Activated T-helper 1 cell treated with anti-CD3 and anti-CD28 coated beads, Interleukin-12 subunit alpha, Interleukin-12 subunit beta, Interleukin-2, Interleukin-4 antibody, amounts not matched to agents 30 ng/mL and 10 ng/mL and 1 ng/mL, durations not matched to agents 14 hours and 24 hours and 36 hours (primary cell): ENCODE data around the gene TLN1. TPM values are rescaled to one million over a fixed set of nuclear protein-coding genes. Genes with fewer than 3 reads are reported as not detected.

Experiments used
- DNase-seq: peaks from one replicate; pipeline ENCODE4 v3.0.0; 2021; ENCODE audit warnings: low spot score
- H3K27ac Mint-ChIP-seq: one replicate; pipeline ENCODE4 v1.8.0; 2021; ENCODE audit warnings: mild to moderate bottlenecking, mixed read lengths
- H3K27me3 Mint-ChIP-seq: one replicate; pipeline ENCODE4 v1.8.0; 2022; ENCODE audit warnings: mild to moderate bottlenecking, moderate library complexity, mixed read lengths; ENCODE audit not compliant: insufficient read depth
- H3K36me3 Mint-ChIP-seq: one replicate; pipeline ENCODE4 v1.8.0; 2021; ENCODE audit warnings: low read depth, mixed read lengths
- H3K4me1 Mint-ChIP-seq: one replicate; pipeline ENCODE4 v1.8.0; 2021; ENCODE audit warnings: low read depth, mixed read lengths
- H3K4me3 Mint-ChIP-seq: one replicate; pipeline ENCODE4 v1.8.0; 2021; ENCODE audit warnings: mild to moderate bottlenecking, moderate library complexity, mixed read lengths
- H3K9me3 Mint-ChIP-seq: one replicate; pipeline ENCODE4 v1.8.0; 2021; ENCODE audit warnings: mixed read lengths
- intact Hi-C: fragments of 100-400 bp; cut with micrococcal nuclease; formaldehyde crosslinking; loops from one replicate; pipeline ENCODE4 v1.15.1; 2024
- total RNA-seq: library from RNA; stranded (reverse); gene quantifications from 2 replicates; pipeline ENCODE4 v1.2.3, GENCODE V29; 2022

Gene TLN1
- total RNA-seq, 1 donor from 2014 or later: 229 TPM

DNA sequence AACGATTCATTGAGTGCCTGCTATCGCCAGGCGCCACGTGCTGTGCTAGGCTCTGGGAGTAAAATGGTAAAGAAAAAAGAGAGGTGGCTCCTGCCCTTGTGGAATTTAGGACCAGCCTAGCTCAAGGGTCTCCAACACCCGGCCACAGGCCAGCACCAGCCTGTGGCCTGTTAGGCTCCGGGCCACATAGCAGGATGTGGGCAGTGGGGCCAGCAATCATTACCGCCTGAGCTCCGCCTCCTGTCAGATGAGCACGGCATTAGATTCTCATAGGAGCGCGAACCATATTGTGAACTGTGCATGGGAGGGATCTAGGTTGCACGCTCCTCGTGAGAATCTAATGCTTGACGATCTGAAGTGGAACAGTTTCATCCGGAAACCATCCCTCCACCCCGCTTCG lies 75.6 kb downstream of the TLN1 start:
- H3K27me3 Mint-ChIP-seq: peaks cover 2% of the 10 kb centered on the region
- peak overlapping the region; percentile 84 for H3K4me3 Mint-ChIP-seq
- peaks cover 57% of the 10 kb centered on the region for H3K4me1 Mint-ChIP-seq
- intact Hi-C loops: no loop called here
- H3K9me3 Mint-ChIP-seq: no peaks in the 10 kb centered on the region
- H3K27ac Mint-ChIP-seq: peak overlapping the region; percentile 99
- no peak for DNase-seq
- peaks cover 18% of the 10 kb centered on the region for H3K36me3 Mint-ChIP-seq

- peaks cover 49% of the 10 kb centered on the region for H3K4me1 Mint-ChIP-seq
Observed at GRCh38 chr9:35653611-35654010, 78.4 kb downstream of the TLN1 start.

DNA sequence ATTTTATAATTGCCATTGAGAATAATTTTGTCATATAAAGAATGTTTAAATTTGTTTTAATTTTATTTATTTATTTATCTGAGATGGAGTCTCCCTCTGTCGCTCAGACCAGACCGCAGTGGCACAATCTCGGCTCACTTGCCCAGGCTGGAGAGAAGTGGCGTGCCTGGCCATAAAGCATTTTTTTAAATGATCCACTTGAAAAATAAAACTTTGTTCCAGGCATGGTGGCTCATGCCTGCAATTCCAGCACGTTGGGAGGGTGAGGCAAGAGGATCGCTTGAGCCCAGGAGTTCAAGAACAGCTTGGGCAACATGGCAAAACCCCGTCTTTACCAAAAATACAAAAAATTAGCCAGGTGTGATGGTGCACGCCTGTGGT lies 79.2 kb downstream of the TLN1 start:
- no peak overlapping the region for H3K27ac Mint-ChIP-seq
- H3K36me3 Mint-ChIP-seq: peaks cover 8% of the 10 kb centered on the region
- H3K9me3 Mint-ChIP-seq: no peaks in the 10 kb centered on the region
- H3K27me3 Mint-ChIP-seq: peaks cover under 1% of the 10 kb centered on the region
- intact Hi-C loops: no loop called here
- no peak for DNase-seq
- H3K4me1 Mint-ChIP-seq: peaks cover 54% of the 10 kb centered on the region
- H3K4me3 Mint-ChIP-seq: no peak overlapping the region

More at GRCh38 chr9:35653611-35654010, 78.4 kb downstream of the TLN1 start:
- peaks cover 2% of the 10 kb centered on the region for H3K27me3 Mint-ChIP-seq
- no peak for DNase-seq
- no peaks in the 10 kb centered on the region for H3K9me3 Mint-ChIP-seq
- no peak overlapping the region for H3K27ac Mint-ChIP-seq
- no peak overlapping the region for H3K4me3 Mint-ChIP-seq
- H3K36me3 Mint-ChIP-seq: peaks cover 6% of the 10 kb centered on the region
- intact Hi-C loops: no loop called here

DNA sequence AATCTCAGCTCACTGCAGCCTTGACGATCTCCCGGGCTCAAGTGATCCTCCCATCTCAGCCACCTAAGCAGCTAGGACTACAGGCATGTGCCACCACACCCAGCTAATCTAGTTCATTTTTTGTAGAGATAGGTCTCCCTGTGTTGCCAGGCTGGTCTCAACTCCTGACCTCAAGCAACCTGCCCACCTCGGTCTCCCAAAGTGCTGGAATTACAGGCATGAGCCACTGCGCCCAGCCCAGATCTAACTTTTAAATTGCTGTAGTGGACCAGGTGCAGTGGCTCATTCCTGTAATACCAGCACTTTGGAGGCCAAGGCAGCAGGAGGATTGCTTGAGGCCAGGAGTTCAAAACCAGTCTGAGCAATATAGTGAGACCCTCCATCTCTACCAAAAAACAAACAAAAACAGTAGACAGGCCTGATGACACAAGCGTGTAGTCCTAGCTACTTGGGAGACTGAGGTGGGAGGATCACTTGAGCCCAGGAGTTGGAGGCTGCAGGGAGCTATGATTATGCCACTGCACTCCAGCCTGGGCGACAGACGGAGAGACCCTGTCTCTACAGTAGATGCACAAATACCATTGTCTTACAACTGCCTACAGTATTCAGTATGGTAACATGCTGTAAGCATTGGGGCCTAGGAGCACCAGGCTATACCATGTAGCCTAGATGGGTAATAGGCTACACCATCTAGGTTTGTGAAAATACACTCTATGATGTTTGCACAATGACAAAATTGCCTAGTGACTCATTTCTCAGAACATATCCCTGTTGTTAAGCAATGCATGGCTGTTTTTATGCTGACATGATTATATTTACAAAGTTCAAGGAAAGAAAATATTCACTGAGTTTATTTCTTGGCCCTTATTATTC lies 79.8 kb downstream of the TLN1 start:
- intact Hi-C loops: no loop called here
- H3K27me3 Mint-ChIP-seq: no peaks in the 10 kb centered on the region

DNA sequence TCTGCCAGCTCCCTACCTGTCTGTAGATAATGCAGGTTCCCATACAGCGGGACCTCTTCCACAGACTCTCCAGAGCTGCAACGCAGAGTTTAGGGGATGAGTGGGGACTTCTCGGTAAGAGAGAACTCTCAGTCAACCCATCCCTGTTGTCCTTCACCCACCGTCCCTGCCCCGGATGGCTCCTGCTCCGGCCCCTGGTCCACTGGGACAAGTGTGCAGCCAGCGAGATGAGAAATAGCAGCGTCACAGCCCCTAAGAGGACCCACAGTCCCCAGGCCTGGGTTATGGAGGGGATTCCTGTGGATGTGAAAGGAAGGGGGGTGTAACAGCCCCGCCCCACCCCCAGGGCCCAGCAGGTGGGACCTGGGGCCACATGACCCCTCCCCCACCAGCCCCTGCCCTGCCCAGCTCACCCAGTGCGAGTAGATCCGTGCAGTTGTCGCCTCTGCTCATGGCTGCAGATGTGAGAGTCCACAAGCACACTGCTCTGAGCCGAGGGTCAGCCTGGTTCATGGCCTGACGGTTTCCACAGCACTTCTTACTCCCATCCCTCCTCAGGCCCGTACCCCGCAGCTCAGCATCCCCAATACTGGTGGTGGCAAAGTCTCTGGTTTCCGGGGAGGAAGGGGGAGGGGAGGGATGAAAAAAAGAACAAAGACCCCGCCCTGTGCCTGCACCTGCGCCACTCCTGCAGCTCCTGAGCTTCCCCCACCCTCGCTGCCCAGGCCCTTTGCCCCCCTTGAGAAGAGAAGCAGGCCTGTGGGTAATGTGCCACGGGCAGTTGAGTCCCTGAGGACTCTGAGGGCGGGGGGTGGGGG lies 81.4 kb downstream of the TLN1 start, which contains the start of gene SIT1:
Gene SIT1, minus strand, starts transcription at position 591 of the 818 bp plus-strand sequence. Its CDS starts 78 bp downstream, at position 513.
- no peaks in the 10 kb centered on the region for H3K9me3 Mint-ChIP-seq
- H3K4me1 Mint-ChIP-seq: peaks cover 48% of the 10 kb centered on the region
- intact Hi-C loops: no loop called here
- peak within 1 kb of the TSS; percentile 89 for H3K27ac Mint-ChIP-seq
- no peak for DNase-seq
- peaks cover 1% of the 10 kb centered on the region for H3K27me3 Mint-ChIP-seq
- peak within 1 kb of the TSS; percentile 88 for H3K4me3 Mint-ChIP-seq
- H3K36me3 Mint-ChIP-seq: peaks cover 8% of the 10 kb centered on the region

More for the DNA sequence above, 79.8 kb downstream of the TLN1 start:
- H3K9me3 Mint-ChIP-seq: no peaks in the 10 kb centered on the region
- H3K4me3 Mint-ChIP-seq: peak overlapping the region; percentile 88
- peaks cover 54% of the 10 kb centered on the region for H3K4me1 Mint-ChIP-seq
- H3K27ac Mint-ChIP-seq: peak overlapping the region; percentile 42
- H3K36me3 Mint-ChIP-seq: peaks cover 8% of the 10 kb centered on the region
- no peak for DNase-seq

DNA sequence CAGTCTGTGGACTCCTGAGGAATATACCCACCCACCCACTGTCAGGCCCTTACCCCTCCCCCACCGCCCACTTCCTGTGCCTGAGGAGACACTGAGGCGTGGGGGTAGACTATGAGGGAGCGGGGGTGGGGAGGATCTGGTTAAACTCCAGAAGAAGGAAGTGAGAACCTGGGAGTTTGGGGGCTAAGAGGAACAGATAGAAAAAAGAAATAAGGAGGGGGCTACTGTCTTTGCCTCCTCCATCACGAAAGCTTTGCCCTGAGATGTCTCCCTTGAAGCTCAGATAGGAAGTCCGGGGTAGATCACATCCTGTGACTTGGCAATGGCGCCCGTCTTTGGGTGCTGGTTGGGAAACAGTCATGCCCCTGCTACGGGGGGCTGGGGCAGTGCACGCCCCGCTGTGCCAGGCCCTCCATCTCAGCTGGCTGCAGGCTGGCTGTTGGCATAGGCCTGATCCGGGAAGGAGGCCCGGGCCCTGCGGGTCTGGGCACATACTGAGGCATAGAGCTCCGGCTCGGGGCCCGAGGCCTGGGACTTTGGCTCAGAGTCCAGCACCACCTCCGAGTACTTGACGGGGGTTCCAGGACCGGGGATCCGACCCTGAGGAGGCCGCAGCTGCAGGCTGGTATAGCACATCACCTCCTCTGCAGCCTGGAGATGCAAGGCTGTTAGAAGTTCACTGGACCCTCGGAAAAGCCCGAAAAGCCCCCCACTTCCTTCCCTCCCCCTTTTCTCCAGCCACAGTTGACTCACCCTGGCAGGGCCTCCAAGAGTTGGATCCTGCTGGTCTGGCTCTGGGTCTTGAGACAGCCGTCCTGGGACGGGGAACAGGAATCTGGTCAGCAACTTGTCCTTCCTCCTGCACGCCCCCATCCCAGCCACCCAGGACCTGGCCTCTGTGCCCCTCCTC lies 82.3 kb downstream of the TLN1 start:
- Mint-ChIP-seq H3K27me3 (peaks cover 1% of the 10 kb centered on the region), H3K4me3 (peak overlapping the region; percentile 88), H3K4me1 (peaks cover 50% of the 10 kb centered on the region), H3K36me3 (peaks cover 8% of the 10 kb centered on the region), H3K27ac (peak overlapping the region; percentile 89), H3K9me3 (no peaks in the 10 kb centered on the region)
- DNase-seq: no peak
- intact Hi-C loops: loop anchor here (1.0 to 5.0 kb wide), 3 partner anchors 8 to 662 kb away; partner anchors contain the start of genes DNAJB5 and VCP

Other genes starting within 250 kb of the TLN1 start
- 4.4 and 5.8 TPM in 2 replicates for gene RUSC2, start 242.1 kb downstream of the TLN1 start, total RNA-seq
- 61.5 and 62.1 TPM in 2 replicates for gene TESK1, start 126.9 kb downstream of the TLN1 start, total RNA-seq
- 8.3 and 9.6 TPM in 2 replicates for gene CD72, start 113.8 kb downstream of the TLN1 start, total RNA-seq
- 86.6 and 90.5 TPM in 2 replicates for gene SIT1, start 81.3 kb downstream of the TLN1 start, total RNA-seq
- gene RMRP, start 74.2 kb downstream of the TLN1 start, total RNA-seq: 5,317 and 5,787 TPM in 2 replicates
- gene CCDC107, start 73.9 kb downstream of the TLN1 start, total RNA-seq: 20.6 and 24.0 TPM in 2 replicates
- 7.9 and 8.8 TPM in 2 replicates for gene ARHGEF39, start 67.0 kb downstream of the TLN1 start, total RNA-seq
- 0.44 TPM in 1 of 2 replicates, not detected in the other for gene CA9, start 58.3 kb downstream of the TLN1 start, total RNA-seq
- 2.5 and 4.5 TPM in 2 replicates for gene TPM2, start 42.3 kb downstream of the TLN1 start, total RNA-seq
- gene CREB3, start 471 bp upstream of the TLN1 start, total RNA-seq: 32.1 and 32.6 TPM in 2 replicates
- 54.7 and 58.4 TPM in 2 replicates for gene GBA2, start 17.0 kb upstream of the TLN1 start, total RNA-seq
- gene RGP1, start 17.1 kb upstream of the TLN1 start, total RNA-seq: 18.4 and 18.9 TPM in 2 replicates
- gene MSMP, start 22.1 kb upstream of the TLN1 start, total RNA-seq: not detected in 2 replicates
- 9.3 and 10.4 TPM in 2 replicates for gene NPR2, start 59.4 kb upstream of the TLN1 start, total RNA-seq
- 0.66 and 1.0 TPM in 2 replicates for gene SPAG8, start 80.1 kb upstream of the TLN1 start, total RNA-seq
- 47.5 and 55.3 TPM in 2 replicates for gene HINT2, start 82.8 kb upstream of the TLN1 start, total RNA-seq
- not detected in 2 replicates for gene FAM221B, start 96.5 kb upstream of the TLN1 start, total RNA-seq
- gene TMEM8B, start 97.0 kb upstream of the TLN1 start, total RNA-seq: 1.7 and 1.9 TPM in 2 replicates
- not detected in 2 replicates for gene OR13J1, start 138.2 kb upstream of the TLN1 start, total RNA-seq
- not detected in 2 replicates for gene HRCT1, start 174.0 kb upstream of the TLN1 start, total RNA-seq
- gene SPAAR, start 177.3 kb upstream of the TLN1 start, total RNA-seq: not detected in 2 replicates
- gene OR2S2, start 226.0 kb upstream of the TLN1 start, total RNA-seq: not detected in 2 replicates